HG02759 (cell line): Measurements from ENCODE around the gene HDAC10.

ENCODE experiments used
- ATAC-seq: cut with Tn5 transposase; IDR thresholded peaks from one replicate; pipeline ENCODE4 v1.9.1; 2021; ENCODE audit warnings: mild to moderate bottlenecking, moderate library complexity; ENCODE audit not compliant: unreplicated experiment

The HDAC10 gene

DNA sequence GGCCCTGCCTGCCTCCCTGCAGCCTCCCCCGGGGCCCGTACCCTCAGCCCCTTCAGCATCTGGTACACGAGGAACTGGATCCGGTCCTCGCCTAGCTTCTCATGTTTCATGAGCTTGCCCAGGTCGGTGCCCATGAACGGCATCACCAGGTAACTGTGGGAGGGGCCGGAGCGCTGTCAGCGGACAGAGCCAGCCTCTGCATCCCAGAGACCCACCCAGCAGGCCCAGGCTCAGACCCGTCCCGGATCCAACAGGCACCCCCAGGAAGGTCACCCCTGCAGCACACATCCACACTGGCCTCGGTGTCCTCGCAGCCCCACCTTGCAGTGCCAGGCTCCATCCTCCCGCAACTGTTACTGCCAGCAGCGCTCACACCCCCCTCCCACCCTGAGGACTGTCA is 6.0 kb upstream of the HDAC10 start:
- no peak for ATAC-seq

DNA sequence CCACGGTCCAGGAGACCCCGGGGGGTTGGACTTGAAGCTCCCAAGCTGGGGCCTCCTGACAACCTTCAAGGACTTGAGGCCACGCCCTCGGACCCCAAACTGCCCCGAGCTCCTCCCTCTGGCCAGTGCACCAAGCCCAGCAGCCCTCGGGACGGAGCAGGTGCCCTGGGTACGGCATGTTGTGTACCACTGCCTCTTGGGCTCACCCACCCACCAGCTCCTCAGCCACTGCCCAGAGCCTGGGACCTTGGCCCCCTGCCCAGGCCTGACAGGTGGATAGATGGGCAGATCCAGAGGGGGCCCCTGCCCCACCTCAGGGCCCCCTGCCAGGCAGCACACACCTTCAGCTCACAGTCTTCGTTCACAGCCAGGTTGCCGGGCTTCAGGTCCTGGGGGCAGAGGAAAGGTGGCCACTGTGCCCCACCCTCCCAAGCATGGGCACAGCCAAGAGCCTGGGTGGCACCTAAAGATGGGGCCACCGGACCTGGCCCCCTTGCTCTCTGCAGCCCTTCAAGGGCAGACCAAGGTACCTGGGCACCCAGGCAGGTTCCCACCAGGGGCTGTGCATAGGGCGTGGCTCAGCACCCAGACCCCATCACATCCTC is 5.3 kb upstream of the HDAC10 start:
- no peak for ATAC-seq

DNA sequence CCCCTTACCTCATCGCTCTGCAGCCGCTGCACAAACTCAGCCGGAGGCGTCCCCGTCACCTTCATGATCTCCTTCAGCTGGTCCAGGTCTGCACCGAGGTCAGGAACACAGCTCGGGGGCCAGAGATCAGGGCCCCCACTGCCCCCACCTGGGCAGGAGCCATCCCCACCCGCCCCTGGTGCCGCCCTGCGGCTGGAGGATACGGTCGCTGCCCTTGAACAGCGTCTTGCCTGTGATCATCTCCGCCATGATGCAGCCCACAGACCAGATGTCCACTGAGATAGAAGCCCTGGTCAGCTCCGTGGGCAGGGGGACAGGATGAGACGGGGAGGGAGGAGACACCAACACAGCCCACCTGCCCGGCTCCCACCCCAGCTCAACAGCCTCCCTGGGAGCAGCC is 4.5 kb upstream of the HDAC10 start:
- ATAC-seq, result no peak

DNA sequence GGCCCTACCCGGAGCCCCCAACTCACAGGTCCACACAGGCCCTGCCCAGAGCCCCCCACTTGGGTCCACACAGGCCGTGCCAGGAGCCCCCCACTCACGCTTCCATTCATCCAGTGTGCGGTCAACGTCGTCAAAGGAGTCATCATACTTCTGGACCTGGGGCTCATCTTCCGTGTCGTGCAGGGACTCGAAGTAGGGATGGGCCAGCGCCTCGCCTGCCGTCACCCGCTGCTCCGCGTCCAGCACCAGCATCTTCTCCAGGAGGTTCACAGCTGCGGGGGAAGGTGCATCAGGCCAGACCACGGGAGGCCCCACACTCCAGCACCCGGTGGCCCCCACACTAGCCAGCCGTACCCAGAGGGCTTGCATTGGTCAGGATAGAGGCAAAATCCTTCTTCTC is 4.0 kb upstream of the HDAC10 start:
- ATAC-seq, result no peak

DNA sequence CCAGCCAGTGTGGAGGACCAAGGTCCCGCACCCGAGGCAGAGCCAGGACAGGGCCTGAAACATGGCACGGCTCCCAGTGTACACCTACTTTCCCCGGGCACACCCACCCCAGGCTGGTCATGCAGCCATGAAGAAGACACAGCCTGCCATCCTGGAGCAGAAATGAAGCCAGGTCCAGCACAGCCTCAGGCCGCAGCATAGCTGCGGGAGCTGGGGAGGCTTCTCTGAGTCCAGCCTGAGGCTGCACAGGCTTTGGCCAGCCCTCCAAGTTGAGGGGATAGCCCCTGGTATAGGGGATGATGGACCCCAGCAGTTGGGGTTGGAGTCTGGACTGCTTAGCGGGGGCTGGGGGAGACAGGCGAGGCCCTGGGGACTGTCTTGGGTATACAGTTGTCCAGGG is 2.9 kb upstream of the HDAC10 start:
- no peak for ATAC-seq

DNA sequence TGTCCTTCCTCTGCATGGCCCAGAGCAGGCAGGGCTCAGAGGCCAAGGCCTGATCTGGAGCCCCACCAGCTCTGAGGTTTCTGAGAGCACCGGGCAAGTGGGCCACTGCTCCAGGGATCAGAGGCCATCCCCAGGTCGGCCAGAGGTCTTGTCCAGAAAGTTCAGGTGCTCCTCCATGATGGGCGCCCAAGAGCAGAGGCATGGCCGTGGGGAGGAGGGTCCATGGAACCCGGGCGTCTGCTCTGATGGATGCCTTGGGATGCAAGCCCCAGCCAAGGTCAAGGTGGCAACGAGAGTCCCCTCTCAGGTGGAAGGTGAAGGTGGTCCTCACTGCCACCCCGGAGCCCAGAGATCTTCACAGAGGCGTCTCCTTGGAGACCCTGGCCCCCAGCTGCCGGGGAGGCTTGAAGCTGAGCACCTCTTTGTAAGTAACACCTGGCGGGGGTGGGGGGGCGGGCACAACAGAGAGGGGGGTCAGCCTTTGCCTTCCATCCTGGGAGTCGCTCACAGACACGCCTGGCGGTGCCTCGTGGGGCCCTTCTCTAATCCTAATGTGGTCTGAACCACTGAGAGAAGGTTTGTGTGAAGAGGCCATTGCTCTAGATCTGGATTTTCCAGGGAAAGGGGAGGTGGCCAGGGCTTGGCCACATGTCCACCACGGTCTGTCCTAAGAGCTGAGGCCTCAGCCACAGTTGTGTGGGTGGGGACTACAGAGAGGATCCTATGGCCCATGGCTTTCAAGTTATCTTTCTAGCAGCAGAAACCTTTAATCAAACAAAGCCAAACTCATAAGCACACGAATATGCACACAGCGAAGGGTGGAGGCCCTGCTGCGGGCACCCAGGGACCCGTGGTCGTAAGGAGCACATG is 2.2 kb upstream of the HDAC10 start:
- no peak for ATAC-seq

DNA sequence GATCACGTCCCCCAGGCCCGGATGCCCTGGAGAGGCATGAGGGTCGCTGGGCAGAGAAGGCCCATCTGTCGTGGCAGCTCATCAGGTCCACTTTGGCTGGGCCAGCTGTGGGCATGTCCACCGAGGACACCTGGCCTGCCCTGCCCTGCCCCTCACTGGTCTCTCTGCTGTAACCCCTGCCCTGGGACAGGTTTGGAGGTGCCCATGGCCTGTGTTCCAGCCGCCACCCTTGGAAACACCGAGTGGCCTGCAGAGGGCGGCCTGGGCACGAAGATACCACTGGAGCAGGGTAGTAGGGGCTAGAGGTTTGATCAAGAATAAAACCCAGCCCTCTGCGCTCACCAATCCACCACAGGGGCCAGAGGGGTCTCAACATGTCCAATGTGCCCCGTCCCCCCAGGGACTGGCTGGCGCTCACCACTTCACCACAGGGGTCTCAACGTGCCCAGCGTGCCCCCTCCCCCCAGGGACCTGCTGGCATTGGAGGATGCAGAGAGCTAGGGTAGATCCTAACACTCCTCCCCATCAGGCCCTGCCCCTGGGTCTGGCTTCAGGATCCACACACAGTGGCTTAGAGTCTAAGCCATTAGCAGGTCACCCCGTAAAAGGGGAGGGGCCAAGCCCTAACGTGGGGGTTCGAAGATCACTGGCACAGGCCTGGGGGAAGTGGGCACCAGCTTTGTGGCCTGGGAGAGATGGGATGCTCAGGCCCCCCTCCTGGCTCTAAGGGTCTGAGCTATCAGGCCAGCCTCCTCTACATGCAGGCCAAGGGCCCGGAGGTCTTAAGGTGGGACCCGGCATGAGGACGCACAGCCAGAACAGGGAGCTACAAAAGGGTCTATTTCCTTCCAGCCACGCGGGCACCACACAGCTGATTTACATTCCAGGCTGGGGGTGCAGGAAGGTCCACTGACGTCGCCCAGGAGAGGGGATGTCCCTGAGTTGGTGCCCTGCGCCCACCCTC is 1.3 kb upstream of the HDAC10 start:
- ATAC-seq, result no peak

DNA sequence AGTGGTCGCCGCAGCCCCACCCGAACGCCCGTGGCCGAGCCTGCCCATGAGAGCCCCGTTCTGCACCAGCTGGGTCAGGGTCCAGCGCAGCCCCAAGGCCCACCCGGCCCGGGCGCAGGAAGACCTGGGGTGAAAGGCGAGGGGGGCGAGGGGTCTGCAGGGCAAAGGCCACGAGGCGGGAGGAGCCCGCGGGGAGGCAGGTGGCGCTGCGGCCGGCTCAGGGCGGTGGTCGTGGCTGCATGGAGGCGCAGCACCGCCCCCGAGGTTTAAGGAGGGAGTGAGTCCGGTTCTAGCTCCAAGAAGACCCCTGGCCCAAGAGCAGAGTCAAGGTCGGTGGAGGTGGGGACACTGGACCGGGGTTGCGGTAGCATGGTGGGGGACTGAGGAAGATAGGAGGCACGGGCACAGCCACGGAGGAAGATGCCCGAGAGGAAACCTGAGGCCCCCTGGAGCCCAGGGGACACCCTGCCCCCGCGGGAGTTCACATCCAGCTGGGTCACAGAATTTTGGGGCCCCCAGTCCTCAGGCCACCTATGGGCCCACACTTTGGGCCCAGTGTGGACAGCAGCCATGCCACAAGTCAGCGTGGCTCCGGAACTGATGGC is 514 bp upstream of the HDAC10 start:
- ATAC-seq, result no peak

DNA sequence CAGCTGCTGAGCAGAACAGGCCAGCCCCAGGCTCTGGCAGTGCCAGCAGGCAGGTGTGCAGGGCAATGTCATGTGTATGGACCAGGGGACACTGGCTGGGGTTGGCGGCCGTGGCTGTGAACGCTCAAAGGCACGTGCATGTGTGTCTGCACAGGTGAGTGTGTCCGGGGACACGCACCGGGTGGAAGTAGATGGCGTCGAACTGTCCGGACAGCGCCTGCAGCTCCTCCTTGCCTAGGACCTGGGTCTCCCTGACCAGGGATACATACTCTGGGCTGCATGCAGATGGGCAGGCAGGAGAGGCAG is 863 bp downstream of the HDAC10 start:
- ATAC-seq, result no peak

DNA sequence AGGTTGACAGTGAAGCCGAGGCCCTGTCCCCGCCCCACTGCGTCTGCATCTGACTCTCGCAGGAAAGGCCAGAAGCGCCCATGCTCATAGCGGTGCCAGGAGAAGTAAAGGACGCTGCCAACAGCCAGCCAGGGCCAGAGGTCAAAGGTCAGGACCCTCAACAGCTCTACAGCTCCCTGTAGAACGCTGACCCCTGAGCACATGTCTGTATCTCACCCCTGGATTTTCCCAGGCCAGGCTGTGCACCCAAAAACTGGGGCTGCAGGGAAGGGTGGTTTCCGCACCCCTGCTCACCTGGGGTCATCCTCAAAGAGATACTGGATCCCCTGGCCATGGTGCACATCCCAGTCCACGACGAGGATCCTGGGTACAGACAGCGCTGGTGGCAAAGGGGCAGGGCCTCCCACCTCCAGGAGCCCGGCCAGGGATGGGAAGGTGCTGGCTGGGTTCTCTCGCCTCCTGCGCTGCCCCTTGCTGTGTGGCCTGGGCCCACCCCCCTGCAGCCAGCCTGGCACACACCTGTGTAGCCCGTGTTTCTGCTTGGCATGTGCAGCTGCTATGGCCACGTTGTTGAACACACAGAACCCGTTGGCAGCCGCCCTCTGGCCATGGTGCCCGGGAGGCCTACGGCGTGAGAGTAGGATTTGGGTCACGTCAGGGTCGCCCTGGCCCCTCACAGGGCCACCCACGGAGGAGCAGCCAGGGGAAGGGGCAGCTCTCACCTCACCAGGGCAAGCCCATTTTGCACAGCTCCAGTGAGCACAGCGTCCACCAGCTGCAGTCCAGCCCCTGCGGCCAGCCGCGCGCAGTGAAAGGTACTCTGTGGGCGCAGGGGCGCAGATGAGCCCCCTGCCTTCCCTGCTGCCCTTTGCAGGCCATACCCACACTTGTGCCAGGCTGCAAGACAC is 1.5 kb downstream of the HDAC10 start:
- ATAC-seq, result no peak

DNA sequence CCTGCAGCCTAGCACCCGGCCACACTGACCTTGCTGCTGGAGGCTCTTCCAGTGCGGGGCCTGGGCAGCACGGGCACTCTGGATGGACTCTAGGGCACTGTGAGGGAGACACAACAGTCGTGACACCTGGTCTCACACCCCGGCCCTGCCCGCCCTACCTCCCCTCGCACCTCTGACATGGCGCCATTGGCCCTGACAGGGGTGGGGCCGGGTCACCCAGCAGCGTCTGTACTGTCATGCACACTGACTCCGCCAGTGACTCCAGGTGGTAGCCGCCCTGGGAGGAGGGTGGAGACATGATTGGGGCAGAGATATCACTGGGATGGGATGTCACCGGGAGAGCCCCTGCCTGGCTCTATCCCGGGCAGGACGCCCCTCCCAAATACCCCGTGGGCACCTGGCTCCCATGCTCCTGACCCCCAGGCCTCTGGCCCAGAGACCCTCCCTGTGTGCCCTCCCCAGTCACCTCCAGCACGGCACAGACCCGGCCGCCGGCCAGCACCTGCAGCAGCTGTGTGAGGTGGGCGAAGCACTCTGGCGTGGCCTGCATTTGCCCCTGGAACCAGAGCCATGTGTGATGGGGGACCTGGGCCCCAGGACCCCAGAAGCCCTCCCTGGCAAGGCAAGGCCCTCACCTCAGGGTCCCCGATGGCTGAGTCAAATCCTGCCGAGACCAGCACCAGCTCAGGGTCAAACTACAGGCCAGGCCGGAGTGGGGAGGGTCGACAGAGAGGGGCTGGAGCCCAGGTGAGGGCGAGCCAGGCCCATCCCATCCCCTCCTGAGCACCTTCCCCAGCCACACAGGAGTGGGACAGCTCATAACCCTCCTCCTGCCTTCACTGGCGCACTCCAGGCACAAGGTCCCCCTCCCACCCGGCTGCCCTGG is 2.6 kb downstream of the HDAC10 start:
- no peak for ATAC-seq

DNA sequence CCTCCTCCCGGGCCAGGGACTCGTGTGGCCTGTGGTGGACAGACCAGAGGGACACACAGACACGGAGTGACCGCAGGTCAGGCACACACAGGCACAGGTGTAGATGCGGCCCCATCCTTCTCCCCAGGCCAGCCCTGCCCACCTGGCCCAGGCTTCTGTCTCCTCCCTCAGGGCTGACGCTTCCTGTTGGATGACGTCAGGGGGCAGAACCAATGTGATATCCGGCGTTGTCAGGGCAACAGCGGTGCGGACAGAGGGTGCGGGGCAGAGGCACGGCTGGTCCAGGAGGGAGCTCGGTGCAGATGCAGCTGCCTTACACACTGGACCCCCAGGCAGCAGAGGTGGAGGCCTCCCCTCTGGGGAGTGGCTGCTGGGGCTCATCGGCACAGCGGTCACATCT is 3.3 kb downstream of the HDAC10 start:
- no peak for ATAC-seq

DNA sequence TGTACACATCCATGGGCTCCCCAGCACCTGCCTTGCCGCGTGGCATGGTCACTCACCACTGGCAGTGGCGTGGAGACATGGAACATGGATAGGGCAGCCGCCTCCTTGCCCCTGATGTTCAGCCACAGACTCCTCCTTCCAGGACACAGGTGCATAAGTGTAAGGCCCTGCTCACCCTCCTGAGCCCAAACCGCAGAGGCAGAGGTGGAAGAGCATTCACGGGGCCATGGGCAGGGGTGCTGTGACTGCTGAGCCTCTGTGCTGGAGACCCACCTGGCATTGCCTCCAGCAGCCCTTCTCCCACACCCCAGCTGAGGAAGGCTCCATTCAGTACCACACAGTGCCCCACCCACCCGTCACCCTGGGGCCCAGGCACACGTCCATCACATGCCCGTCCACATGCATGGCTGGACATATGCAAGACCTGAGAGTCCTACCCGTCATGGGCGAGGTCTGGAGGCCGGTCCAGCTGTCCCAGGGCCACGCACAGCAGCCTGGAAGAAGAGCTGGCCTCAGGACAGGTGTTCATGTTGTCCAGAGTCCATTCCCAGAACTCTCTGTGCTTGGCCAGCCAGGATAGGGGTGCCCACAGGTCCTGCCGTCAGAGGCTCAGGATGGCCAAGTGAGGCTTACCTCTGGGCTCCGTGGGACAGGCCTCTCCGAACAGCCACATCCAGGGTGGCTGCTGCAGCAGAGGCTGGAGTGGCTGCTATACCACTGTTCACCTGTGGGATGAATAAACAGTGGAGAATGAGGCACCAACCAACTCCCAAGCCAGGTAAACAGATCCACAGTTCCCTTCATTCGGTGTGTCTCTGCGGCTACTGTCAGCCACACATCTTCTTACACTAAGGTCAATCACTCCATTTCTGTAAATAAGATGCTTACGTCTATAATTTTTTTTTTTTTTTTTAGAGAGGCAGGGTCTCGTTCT is 4.6 kb downstream of the HDAC10 start:
- ATAC-seq, result no peak

DNA sequence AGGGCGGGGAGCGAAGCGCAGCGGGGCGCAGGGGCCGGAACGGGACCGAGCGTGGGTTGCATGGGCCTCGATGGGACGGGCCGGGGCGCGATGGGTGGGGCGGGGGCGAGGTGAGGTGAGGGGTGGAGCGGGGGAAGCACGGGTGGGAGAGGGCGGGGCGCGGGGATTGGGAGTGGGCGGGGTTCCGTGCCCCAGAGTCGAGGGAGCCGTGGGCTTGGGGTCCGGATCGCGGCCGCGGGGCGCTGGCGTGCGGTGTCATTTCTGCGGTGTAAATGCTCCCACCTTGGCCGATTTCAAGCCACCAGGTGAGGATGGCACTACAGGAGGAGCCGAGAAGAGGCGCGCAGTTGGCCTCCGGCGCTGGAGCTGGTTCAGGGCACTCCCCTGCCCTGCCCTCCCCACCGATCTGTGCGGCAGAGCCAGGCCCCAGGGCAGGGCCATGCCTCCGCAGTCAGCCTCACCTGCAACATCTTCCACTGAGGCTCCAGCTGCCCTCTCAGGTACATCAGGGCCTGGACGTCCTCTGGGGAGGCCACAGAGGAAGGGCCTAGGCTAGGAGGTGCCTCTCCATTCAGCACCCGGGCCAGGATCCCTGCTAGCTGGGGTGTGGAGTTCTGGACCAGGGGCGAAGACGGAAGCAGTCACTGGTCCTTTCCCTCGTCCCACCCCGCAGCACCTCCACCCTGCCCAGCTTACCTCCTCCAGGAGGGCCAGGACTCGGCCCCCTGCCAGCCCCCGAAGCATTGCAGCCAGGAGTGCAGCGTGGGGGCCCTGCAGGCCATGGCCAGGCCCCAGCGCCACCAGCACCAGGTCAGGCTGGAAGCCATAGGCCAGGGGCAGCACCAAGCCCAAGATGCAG is 5.6 kb downstream of the HDAC10 start:
- ATAC-seq, result no peak

DNA sequence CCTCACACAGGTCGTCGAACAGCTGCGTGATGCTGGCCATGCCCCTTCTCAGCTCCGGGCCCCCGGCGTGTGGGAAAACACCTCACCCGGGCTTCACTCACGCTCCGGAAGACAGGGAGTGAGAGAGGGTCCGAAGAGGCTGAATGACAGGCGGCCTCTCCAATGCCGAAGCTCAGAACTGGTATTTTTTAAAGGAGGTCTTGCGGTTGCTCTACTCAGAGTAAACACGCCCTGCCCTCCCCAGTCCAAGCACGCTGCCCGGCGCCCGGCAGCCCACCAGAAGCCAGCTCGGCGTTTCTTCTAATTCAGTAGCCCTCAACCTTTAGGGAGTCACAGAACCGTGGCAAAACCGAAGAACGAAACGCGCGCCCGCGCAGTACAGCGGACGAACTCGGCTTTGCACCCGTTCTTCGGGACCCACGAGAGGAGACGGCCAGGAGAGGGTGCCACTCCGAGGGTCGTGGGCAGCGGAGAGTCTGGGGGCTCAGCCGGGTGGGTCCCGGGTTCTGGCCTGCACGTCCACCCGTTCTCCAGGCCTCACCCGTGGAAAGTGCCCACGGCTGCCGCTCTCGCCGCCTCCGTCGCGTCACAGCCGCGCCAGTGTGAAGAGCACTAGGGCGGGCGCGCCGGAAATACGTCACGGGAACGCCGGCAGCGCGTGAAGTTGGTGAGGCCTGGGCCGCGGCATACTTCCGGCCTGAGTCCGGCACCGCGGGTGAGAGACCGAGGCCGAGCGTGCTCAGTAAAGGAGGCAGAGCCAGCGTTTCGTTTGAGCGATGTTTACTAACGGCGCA is 6.4 kb downstream of the HDAC10 start, which contains the start of gene TUBGCP6:
TUBGCP6 (minus strand) TSS at position 604 of the 794 bp plus-strand sequence; CDS start at position 40, 564 bp downstream.
- peak; percentile 82 for ATAC-seq

DNA sequence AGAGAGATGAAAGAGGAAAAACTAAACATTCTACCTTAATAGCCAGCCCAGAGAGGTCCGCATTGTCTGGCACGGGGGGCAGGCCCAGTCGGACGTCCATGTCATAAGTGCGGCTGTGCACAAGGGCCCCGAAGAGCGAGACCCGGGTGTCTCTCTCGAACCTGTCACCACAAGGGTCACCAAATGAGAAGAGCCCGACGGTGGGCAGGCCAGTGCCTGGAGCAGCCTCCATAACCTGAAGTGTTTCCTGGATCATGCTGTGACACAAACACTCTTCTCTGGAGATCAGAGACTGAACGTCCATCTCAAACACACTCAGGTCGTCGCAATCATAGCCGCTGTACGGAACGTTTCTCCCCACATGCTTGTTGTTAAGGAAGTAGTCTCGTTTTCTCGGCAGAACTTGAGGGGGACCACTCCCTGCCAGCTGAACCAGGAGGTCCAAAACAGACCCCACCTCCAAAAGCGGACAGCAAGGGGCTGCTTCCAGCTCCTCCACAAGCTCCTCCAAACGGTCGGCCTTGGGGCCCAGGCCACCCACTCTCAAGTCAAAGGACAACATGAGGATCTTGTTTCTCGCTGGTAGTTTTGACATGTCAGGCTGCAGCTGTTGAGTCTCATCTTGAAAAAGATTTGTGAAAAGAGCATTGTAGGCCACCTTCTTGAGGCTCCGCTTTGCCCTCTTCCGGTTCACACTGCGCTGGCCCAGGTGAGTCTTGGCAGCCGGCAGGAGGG is 7.2 kb downstream of the HDAC10 start:
- ATAC-seq, result no peak
